ENCODE results near the gene NPHP1. TPM values are rescaled to one million over a fixed set of nuclear protein-coding genes. Genes with fewer than 3 reads are reported as not detected.

The NPHP1 gene
- total RNA-seq, 2 donors from 2014 or later = 5.2 to 9.7 TPM

GRCh38 chr2:110126086-110126773 lies 78.6 kb downstream of the NPHP1 start:
- TF ChIP-seq CTCF (IDR thresholded peaks at IDR 0.05) (no peak), POLR2A (IDR thresholded peaks at IDR 0.05) (no peak), POLR2AphosphoS5 (IDR thresholded peaks at IDR 0.05) (no peak)
- intact Hi-C loops (cut with DNase I) = no loop called here
- H3K27me3 ChIP-seq (replicated peaks; ENCODE audit: insufficient read depth) = no peaks in the 10 kb centered on the region
- no peaks in the 10 kb centered on the region for H3K36me3 ChIP-seq
- 62% methylated on average over 4 of the region's 4 CpGs for WGBS
- H3K4me3 ChIP-seq = no peak overlapping the region
- no peaks in the 10 kb centered on the region for H3K4me1 ChIP-seq (replicated peaks)
- no peaks in the 10 kb centered on the region for H3K9me3 ChIP-seq
- no peak overlapping the region for H3K27ac ChIP-seq
- DNase-seq (ENCODE audit: low spot score) = no peak

GRCh38 chr2:110124939-110125691 lies 79.7 kb downstream of the NPHP1 start:
- Histone ChIP-seq H3K27me3 (replicated peaks; ENCODE audit: insufficient read depth) (no peaks in the 10 kb centered on the region), H3K27ac (peak overlapping the region in 1 of 2 donors; percentile 15), H3K4me3 (no peak overlapping the region), H3K4me1 (replicated peaks) (peaks cover under 1% of the 10 kb centered on the region), H3K9me3 (no peaks in the 10 kb centered on the region), H3K36me3 (no peaks in the 10 kb centered on the region)
- no peak for DNase-seq (ENCODE audit: low spot score)
- WGBS = 51% methylated on average over 6 of the region's 6 CpGs
- no peak for TF ChIP-seq POLR2A (IDR thresholded peaks at IDR 0.05)
- TF ChIP-seq CTCF (IDR thresholded peaks at IDR 0.05) = no peak
- no peak for TF ChIP-seq POLR2AphosphoS5 (IDR thresholded peaks at IDR 0.05)
- intact Hi-C loops (cut with DNase I) = no loop called here

GRCh38 chr2:110124038-110124825 lies 80.6 kb downstream of the NPHP1 start:
- H3K36me3 ChIP-seq = no peaks in the 10 kb centered on the region
- no peak for DNase-seq (ENCODE audit: low spot score)
- 94% methylated on average over 4 of the region's 4 CpGs for WGBS
- H3K27ac ChIP-seq = peak overlapping the region in 1 of 2 donors; percentile 15
- no peaks in the 10 kb centered on the region for H3K27me3 ChIP-seq (replicated peaks; ENCODE audit: insufficient read depth)
- H3K9me3 ChIP-seq = no peaks in the 10 kb centered on the region
- no peak overlapping the region for H3K4me3 ChIP-seq
- TF ChIP-seq POLR2A (IDR thresholded peaks at IDR 0.05) (no peak), CTCF (IDR thresholded peaks at IDR 0.05) (no peak), POLR2AphosphoS5 (IDR thresholded peaks at IDR 0.05) (no peak)
- intact Hi-C loops (cut with DNase I) = no loop called here
- H3K4me1 ChIP-seq (replicated peaks) = peaks cover 10% of the 10 kb centered on the region

GRCh38 chr2:110121592-110121991 lies 83.2 kb downstream of the NPHP1 start:
- Histone ChIP-seq H3K4me3 (no peak overlapping the region), H3K27ac (peak overlapping the region in 1 of 2 donors; percentile 85), H3K36me3 (no peaks in the 10 kb centered on the region), H3K9me3 (no peaks in the 10 kb centered on the region), H3K4me1 (replicated peaks) (peaks cover 11% of the 10 kb centered on the region), H3K27me3 (replicated peaks; ENCODE audit: insufficient read depth) (no peaks in the 10 kb centered on the region)
- intact Hi-C loops (cut with DNase I) = no loop called here
- WGBS = 98% methylated on average over 3 of the region's 3 CpGs
- TF ChIP-seq POLR2AphosphoS5 (IDR thresholded peaks at IDR 0.05) (no peak), CTCF (IDR thresholded peaks at IDR 0.05) (no peak), POLR2A (IDR thresholded peaks at IDR 0.05) (no peak)
- no peak for DNase-seq (ENCODE audit: low spot score)

Data from prostate gland (tissue), 2 donors.